Smooth muscle cell (in vitro differentiated cells): Measurements from ENCODE around the gene SLC26A6. TPM values are rescaled to one million over a fixed set of nuclear protein-coding genes. Genes with fewer than 3 reads are reported as not detected.

Experiments used
- DNase-seq: peaks from one replicate; lab custom pipeline; 2025; ENCODE audit not compliant: unreplicated experiment; lab: John Stamatoyannopoulos, UW
- H2AFZ ChIP-seq: fragments of 200-600 bp; sonication (generic); 2 replicates; pipeline ENCODE4 v1.6.0; 2016; ENCODE audit warnings: antibody characterized with exemption, low read depth, mild to moderate bottlenecking
- H3F3A ChIP-seq: fragments of 200-600 bp; sonication (generic); 2 replicates; pipeline ENCODE4 v1.6.0; 2017; ENCODE audit warnings: antibody characterized with exemption, low read depth
- H3K27ac ChIP-seq: fragments of 200-600 bp; sonication (generic); 2 replicates; pipeline ENCODE4 v1.5.1; 2016; ENCODE audit warnings: low read depth, mild to moderate bottlenecking
- H3K27me3 ChIP-seq: fragments of 200-600 bp; sonication (generic); 2 replicates; pipeline ENCODE4 v1.6.1; 2016; ENCODE audit warnings: low read depth, mild to moderate bottlenecking
- H3K36me3 ChIP-seq: fragments of 200-600 bp; sonication (generic); 2 replicates; pipeline ENCODE4 v1.5.1; 2016; ENCODE audit warnings: low read depth
- H3K4me1 ChIP-seq: fragments of 200-600 bp; sonication (generic); 2 replicates; pipeline ENCODE4 v1.5.1; 2016; ENCODE audit warnings: low read depth
- H3K4me2 ChIP-seq: fragments of 200-600 bp; sonication (generic); 2 replicates; pipeline ENCODE4 v1.6.0; 2016; ENCODE audit warnings: mild to moderate bottlenecking
- H3K4me3 ChIP-seq: fragments of 200-600 bp; sonication (generic); 2 replicates; pipeline ENCODE4 v1.5.1; 2016; ENCODE audit warnings: mild to moderate bottlenecking
- H3K79me2 ChIP-seq: fragments of 200-600 bp; sonication (generic); 2 replicates; pipeline ENCODE4 v1.6.0; 2016; ENCODE audit warnings: low read depth, mild to moderate bottlenecking
- H3K9ac ChIP-seq: fragments of 200-600 bp; sonication (generic); 2 replicates; pipeline ENCODE4 v1.6.0; 2016; ENCODE audit warnings: low read depth
- H3K9me3 ChIP-seq: fragments of 200-600 bp; sonication (generic); replicated peaks from 2 replicates; pipeline ENCODE4 v1.5.1; 2016; ENCODE audit warnings: low read depth
- H4K20me1 ChIP-seq: fragments of 200-600 bp; sonication (generic); 2 replicates; pipeline ENCODE4 v1.6.0; 2016; ENCODE audit warnings: low read depth
- WGBS: methylation state at CpG from one replicate; pipeline ENCODE4 v1.1.7; 2016; ENCODE audit warnings: low lambda C conversion rate; 5-methylcytosine and 5-hydroxymethylcytosine counted together
- polyA plus RNA-seq: library from polyadenylated mRNA; unstranded; fragments of >200 nt; fragmentation: Nextera tagmentation; extraction: Ambion mirVana; gene quantifications from 2 replicates; pipeline ENCODE4 v1.2.1, GENCODE V29; 2016
- total RNA-seq: library from RNA; depleted of rRNA; stranded (reverse); fragments of >200 nt; gene quantifications from 2 replicates; pipeline ENCODE4 v1.2.3, GENCODE V29; 2014
- TF ChIP-seq, protein P1 (sequence below): fragments of 200-600 bp; sonication (generic); IDR thresholded peaks from 2 replicates; pipeline ENCODE4 v1.5.1; 2017; ENCODE audit warnings: borderline replicate concordance, mild to moderate bottlenecking, antibody characterized with exemption; ENCODE audit not compliant: insufficient read depth, poor library complexity, severe bottlenecking

SLC26A6 gene
- total and polyA plus RNA-seq, 2 experiments from 2014 or later = 28.4 to 34.8 TPM

DNA sequence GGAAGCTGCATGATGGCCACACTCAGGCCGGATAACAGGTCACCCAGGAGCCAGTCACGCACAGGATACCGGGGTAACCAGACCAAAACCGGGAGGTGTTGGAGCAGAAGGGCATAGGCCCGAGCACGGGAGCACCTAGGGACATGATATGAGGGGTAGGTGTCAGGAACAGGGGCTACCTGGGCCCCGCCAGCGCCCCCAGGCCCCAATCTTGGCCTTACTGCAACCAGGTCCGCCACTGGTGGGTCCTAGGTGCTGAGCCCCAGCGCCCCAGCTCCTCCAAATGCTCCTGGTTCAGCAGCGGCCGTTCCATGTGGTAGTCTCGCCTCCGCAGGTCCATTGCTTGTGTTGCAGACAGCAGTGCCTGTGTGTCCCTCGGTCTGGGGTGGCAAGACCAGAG, 2.0 kb downstream of the SLC26A6 start:
- peaks cover 24% of the 10 kb centered on the region for H4K20me1 ChIP-seq
- no peak overlapping the region for H3K4me2 ChIP-seq
- H3K27ac ChIP-seq = no peak overlapping the region
- DNase-seq = no peak
- H3K79me2 ChIP-seq = peaks cover 6% of the 10 kb centered on the region
- no peak overlapping the region for H2AFZ ChIP-seq
- TF ChIP-seq, protein P1, sequence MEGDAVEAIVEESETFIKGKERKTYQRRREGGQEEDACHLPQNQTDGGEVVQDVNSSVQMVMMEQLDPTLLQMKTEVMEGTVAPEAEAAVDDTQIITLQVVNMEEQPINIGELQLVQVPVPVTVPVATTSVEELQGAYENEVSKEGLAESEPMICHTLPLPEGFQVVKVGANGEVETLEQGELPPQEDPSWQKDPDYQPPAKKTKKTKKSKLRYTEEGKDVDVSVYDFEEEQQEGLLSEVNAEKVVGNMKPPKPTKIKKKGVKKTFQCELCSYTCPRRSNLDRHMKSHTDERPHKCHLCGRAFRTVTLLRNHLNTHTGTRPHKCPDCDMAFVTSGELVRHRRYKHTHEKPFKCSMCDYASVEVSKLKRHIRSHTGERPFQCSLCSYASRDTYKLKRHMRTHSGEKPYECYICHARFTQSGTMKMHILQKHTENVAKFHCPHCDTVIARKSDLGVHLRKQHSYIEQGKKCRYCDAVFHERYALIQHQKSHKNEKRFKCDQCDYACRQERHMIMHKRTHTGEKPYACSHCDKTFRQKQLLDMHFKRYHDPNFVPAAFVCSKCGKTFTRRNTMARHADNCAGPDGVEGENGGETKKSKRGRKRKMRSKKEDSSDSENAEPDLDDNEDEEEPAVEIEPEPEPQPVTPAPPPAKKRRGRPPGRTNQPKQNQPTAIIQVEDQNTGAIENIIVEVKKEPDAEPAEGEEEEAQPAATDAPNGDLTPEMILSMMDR = no peak
- H3K4me1 ChIP-seq = peaks cover 8% of the 10 kb centered on the region
- no peaks in the 10 kb centered on the region for H3K27me3 ChIP-seq
- no peak overlapping the region for H3K4me3 ChIP-seq
- no peaks in the 10 kb centered on the region for H3K9me3 ChIP-seq
- H3F3A ChIP-seq = no peaks in the 10 kb centered on the region
- H3K36me3 ChIP-seq = no peaks in the 10 kb centered on the region
- WGBS = 99% methylated on average over 15 of the region's 15 CpGs
- no peak overlapping the region for H3K9ac ChIP-seq

DNA sequence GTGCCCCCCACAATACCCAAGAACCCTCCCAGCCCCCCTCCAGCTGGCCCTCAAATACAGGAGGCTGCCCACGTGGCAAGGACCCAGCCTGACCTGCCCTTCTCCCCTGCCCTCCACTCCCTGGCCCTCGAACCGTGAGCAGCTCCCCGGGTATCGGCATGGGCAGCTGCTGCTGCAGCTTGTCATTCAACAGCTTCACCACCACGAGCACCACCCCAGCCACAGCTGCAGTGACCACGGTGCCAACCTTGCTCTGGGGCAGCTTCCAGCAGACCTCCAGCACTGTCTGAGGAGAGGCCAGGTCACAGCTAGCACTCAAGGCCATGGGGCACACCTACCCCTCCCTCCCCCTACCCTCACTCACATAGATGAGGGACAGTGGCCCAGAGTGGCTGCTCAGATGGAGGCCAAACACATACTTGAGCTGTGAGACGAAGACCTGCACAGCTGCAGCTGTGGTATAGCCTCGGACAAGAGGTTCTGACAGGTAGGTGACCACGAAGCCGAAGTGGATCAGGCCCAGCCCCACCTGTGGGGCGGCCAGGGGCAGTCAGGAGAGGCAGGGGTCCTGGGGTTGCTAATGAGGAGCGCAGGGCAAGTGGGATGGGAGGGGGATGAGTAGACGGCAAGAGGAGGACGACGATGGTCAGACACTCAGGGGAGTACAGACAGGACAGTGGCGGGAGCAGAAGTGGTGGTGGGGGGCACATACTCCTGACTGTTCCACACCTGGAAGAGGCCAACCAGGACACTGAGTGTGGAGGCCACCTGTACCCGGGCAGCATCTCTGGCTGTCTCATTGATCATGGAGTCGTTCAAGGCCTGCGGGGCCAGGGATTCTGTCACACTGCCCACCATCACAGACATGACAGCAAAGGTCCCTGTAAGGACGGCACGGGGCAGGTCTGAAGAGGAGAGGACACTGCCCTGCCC, 3.5 kb downstream of the SLC26A6 start:
- no peak for DNase-seq
- Histone ChIP-seq H3K4me1 (peaks cover 8% of the 10 kb centered on the region), H3K4me3 (no peak overlapping the region), H3K9ac (no peak overlapping the region), H3K27ac (no peak overlapping the region), H3K4me2 (no peak overlapping the region), H4K20me1 (peaks cover 24% of the 10 kb centered on the region), H3K27me3 (no peaks in the 10 kb centered on the region), H3K79me2 (peaks cover 6% of the 10 kb centered on the region), H3K36me3 (no peaks in the 10 kb centered on the region), H3F3A (no peaks in the 10 kb centered on the region), H3K9me3 (no peaks in the 10 kb centered on the region), H2AFZ (no peak overlapping the region)
- TF ChIP-seq, protein P1 = no peak
- 97% methylated on average over 19 of the region's 22 CpGs for WGBS

DNA sequence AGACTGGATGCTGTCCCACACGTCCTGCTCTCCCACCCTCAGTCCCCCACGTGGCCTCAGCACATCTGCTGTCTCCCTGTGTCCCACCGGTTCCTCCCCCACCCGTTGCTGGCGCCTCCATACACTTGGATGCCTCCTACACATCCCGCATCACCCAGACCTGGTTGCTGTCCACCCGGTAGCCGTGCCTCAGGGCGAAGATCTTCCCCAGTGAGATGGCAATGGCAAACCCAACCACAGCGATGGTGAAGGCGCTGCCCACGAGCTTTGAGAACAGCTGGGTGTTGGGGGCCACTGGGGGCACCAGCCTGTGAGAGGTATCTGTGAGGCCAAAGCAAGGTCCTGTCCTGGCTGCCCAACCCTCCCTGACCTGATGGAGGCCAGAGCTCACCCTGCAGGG, 4.4 kb downstream of the SLC26A6 start:
- no peaks in the 10 kb centered on the region for H3F3A ChIP-seq
- H3K4me2 ChIP-seq = no peak overlapping the region
- peaks cover 24% of the 10 kb centered on the region for H4K20me1 ChIP-seq
- 98% methylated on average over 11 of the region's 12 CpGs for WGBS
- no peak overlapping the region for H3K27ac ChIP-seq
- H3K9me3 ChIP-seq = no peaks in the 10 kb centered on the region
- no peak overlapping the region for H3K4me3 ChIP-seq
- H3K4me1 ChIP-seq = no peaks in the 10 kb centered on the region
- H3K36me3 ChIP-seq = no peaks in the 10 kb centered on the region
- H3K79me2 ChIP-seq = peaks cover 6% of the 10 kb centered on the region
- H2AFZ ChIP-seq = no peak overlapping the region
- no peaks in the 10 kb centered on the region for H3K27me3 ChIP-seq
- no peak for DNase-seq
- no peak overlapping the region for H3K9ac ChIP-seq
- TF ChIP-seq, protein P1 = no peak
